ENCODE measurements around the gene DAO.

The DAO gene

GRCh38 chr12:108928695-108929094, 48.8 kb downstream of the DAO start:
- no peak for DNase-seq

DNA sequence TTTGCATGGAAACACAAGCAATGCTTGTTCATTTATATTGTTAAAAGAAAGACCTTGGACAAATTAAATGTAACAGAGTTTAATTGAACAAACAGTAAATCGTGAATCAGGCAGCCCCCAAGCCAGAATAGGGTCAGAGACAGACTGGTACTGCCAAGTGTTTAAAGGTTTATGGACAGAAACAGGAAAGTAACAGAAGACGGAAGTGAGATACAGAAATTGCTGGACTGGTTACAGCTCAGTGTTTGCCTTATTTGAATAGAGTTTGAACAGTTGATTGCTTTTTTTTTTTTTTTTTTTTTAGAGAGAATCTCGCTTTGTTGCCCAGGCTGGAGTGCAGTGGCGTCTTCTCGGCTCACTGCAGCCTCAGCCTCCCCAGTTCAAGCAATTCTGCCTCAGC, 50.3 kb downstream of the DAO start:
- no peak for DNase-seq

DNA sequence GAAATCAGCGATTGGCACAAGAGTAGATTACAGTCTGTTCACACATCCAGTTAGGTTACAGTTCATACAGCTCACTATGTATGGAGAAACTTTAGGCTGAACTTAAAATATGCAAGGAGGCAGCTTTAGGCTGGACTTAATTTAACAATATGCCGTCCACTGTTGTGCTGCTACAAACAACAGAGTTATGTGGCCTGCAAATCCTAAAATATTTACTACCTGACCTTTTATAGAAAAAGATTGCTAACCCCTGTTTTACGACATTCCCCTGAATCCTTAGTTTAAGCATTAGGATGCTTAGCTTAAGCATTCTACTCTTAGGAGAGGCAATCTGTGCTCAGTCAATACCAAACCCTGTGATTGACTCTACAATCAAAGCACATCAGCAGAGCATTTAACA, 50.9 kb downstream of the DAO start:
- DNase-seq = no peak

DNA sequence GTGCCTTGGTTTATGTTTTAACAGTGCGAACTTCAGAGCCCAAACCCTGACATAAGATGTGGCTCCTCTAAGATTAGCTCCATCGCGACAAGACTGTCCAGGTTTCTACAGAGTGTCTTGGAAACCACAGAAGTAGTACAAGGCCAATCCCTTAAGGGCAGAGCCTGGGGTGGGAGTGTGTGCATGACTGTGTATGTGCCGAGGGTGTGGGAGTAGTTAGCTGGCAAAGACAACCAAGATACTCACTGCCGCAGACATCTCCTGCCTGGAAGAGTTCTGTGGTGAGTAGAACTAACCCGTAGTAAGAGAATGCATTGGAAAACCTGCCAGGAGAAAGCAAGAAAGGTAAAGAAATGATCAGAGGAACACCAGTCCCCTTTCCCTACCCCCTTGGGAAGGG, 54.1 kb downstream of the DAO start:
- no peak for DNase-seq

- no peak for DNase-seq
Measured at GRCh38 chr12:108935159-108935763, 55.4 kb downstream of the DAO start.

GRCh38 chr12:108938247-108938924, 58.5 kb downstream of the DAO start:
- no peak for DNase-seq

GRCh38 chr12:108939594-108939993, 59.7 kb downstream of the DAO start:
- DNase-seq = no peak

GRCh38 chr12:108940138-108940537, 60.2 kb downstream of the DAO start:
- DNase-seq = no peak

- DNase-seq = no peak
Measured at GRCh38 chr12:108947097-108947496, 67.2 kb downstream of the DAO start.

DNA sequence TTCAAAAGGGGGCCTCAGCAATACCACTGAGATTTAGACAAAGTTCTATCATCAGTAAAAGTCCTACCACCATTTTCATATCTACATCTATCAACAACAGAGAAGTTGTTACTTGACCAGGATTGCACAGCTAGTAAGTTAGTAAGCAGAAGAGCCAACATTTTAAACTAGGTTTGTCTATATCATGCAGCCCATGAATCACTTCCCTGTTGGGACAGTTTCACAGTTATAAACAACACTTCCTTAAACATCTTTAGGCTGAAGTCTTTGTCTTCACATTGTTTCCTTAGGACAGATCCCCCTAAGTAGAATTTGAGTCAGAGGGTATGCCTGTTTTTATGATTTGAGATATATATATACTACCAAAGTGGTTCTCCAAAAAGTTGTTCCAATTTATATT, 68.5 kb downstream of the DAO start:
- DNase-seq = no peak

DNA sequence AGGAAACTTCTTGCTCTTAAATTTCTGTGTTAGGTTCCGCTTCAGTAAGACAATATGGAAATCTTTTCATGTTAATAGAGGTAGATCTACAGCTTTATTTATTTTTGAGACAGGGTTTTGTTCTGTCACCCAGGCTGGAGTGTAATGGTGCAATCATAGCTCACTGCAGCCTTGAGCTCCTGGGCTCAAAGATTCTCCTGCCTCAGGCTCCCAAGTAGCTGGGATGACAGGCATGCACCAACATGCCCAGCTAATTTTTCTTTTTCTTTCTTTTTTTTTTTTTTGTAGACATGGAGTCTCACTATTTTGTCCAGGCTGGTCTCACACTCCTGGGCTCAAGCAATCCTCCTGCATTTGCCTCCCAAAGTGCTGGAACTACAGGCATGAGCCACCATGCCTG, 70.1 kb downstream of the DAO start:
- DNase-seq = no peak
